Liver (tissue), 3 donors: ENCODE measurements around the gene CUX1.

ENCODE experiments used
- CTCF ChIP-seq: fragments of 150-350 bp; IDR thresholded peaks from 2 replicates; pipeline ENCODE4 v1.5.1; 2017; ENCODE audit warnings: improper control_type of control experiment, low read depth, low read length; ENCODE audit not compliant: missing input control
- RAD21 ChIP-seq, 2 donors: IDR thresholded peaks; 2 replicates each; pipeline ENCODE4 v1.6.1; 2016; ENCODE audit warnings: antibody characterized with exemption in 2 of 2, mild to moderate bottlenecking in 2 of 2
- donor health status: healthy.
- donor health status: healthy.

- TF ChIP-seq CTCF, result no peak
- TF ChIP-seq RAD21 (IDR thresholded peaks at IDR 0.05), result no peak
Observed at GRCh38 chr7:102210787-102211186, 393.4 kb downstream of the CUX1 start.
